Natural killer cell (primary cell): ENCODE data around the gene ZFP37. TPM values are rescaled to one million over a fixed set of nuclear protein-coding genes. Genes with fewer than 3 reads are reported as not detected.

Source experiments
- ATAC-seq, 3 donors: fragments of 150-1000 bp in 2 of 3; fragments of 200-7000 bp in 1 of 3; cut with Tn5 transposase; 1 replicate in 1 of 3; 2 replicates in 2 of 3; pipeline ENCODE4 v1.10.0; 2021; ENCODE audit warnings: mild to moderate bottlenecking in 2 of 3, moderate library complexity in 2 of 3
- DNase-seq, 2 donors: peaks; one replicate each; pipeline versions ENCODE4 v3.0.0 to v3.0.0-alpha.2; 2013 to 2021; ENCODE audit warnings: mixed read lengths in 1 of 2
- H3K27ac ChIP-seq: one replicate; pipeline ENCODE4 v1.5.1; 2013; ENCODE audit warnings: mild to moderate bottlenecking, low read length
- H3K27me3 ChIP-seq: one replicate; pipeline ENCODE4 v1.6.1; 2013; ENCODE audit warnings: low read length; ENCODE audit not compliant: control insufficient read depth, insufficient read depth
- H3K36me3 ChIP-seq: one replicate; pipeline ENCODE4 v1.6.1; 2013; ENCODE audit warnings: low read length; ENCODE audit not compliant: control insufficient read depth, insufficient read depth
- H3K4me1 ChIP-seq: one replicate; pipeline ENCODE4 v1.6.1; 2013; ENCODE audit warnings: low read length; ENCODE audit not compliant: control insufficient read depth, insufficient read depth
- H3K4me3 ChIP-seq: one replicate; pipeline ENCODE4 v1.5.1; 2013; ENCODE audit warnings: low read length
- H3K9me3 ChIP-seq: one replicate; pipeline ENCODE4 v1.6.1; 2013; ENCODE audit warnings: low read length; ENCODE audit not compliant: control insufficient read depth, insufficient read depth
- H3K27ac Mint-ChIP-seq, 2 donors: one replicate each; pipeline ENCODE4 v1.8.0; 2022; ENCODE audit warnings: mild to moderate bottlenecking in 2 of 2, mixed read lengths in 2 of 2, moderate library complexity in 1 of 2
- H3K27me3 Mint-ChIP-seq, 2 donors: one replicate each; pipeline ENCODE4 v1.8.0; 2022; ENCODE audit warnings: low read depth in 2 of 2, mixed read lengths in 2 of 2
- H3K36me3 Mint-ChIP-seq: one replicate; pipeline ENCODE4 v1.8.0; 2022; ENCODE audit warnings: mixed read lengths
- H3K4me1 Mint-ChIP-seq, 2 donors: one replicate each; pipeline ENCODE4 v1.8.0; 2022; ENCODE audit warnings: mixed read lengths in 2 of 2
- H3K4me3 Mint-ChIP-seq: one replicate; pipeline ENCODE4 v1.8.0; 2022; ENCODE audit warnings: mild to moderate bottlenecking, moderate library complexity, mixed read lengths
- H3K9me3 Mint-ChIP-seq, 2 donors: one replicate each; pipeline ENCODE4 v1.8.0; 2022; ENCODE audit warnings: mixed read lengths in 2 of 2
- CTCF ChIP-seq: fragments of 200-600 bp; IDR thresholded peaks from one replicate; pipeline ENCODE4 v1.8.0; 2022; ENCODE audit warnings: antibody characterized with exemption
- WGBS: methylation state at CpG from one replicate; pipeline ENCODE4 v1.1.7; 2013; ENCODE audit warnings: missing lambda C conversion rate; ENCODE audit not compliant: insufficient coverage; 5-methylcytosine and 5-hydroxymethylcytosine counted together
- intact Hi-C: fragments of 100-400 bp; cut with micrococcal nuclease; formaldehyde crosslinking; loops from one replicate; pipeline ENCODE4 v1.14.2; 2022
- total RNA-seq, 4 donors: library from RNA; stranded (reverse); fragments of 120-200 nt in 1 of 4; gene quantifications; one replicate each; pipeline versions ENCODE4 v1.2.3 to v1.2.4, GENCODE V29; 2013 to 2022

ZFP37 gene
- total RNA-seq, 3 donors from 2014 or later (not counting 1 experiment from before 2014, with no cell fraction given) = 0.89 to 1.7 (median 1.3) TPM

- Histone ChIP-seq H3K27ac (no peak overlapping the region), H3K4me3 (no peak overlapping the region), H3K4me1 (no peaks in the 10 kb centered on the region), H3K36me3 (no peaks in the 10 kb centered on the region), H3K9me3 (peaks cover 9% of the 10 kb centered on the region), H3K27me3 (peaks cover 6% of the 10 kb centered on the region)
- H3K27ac Mint-ChIP-seq = no peak overlapping the region
- peaks cover 6 to 15% of the 10 kb centered on the region in 2 donors for H3K9me3 Mint-ChIP-seq
- H3K4me1 Mint-ChIP-seq = peaks cover 0 to 7% of the 10 kb centered on the region in 2 donors
- peaks cover 27% of the 10 kb centered on the region for H3K36me3 Mint-ChIP-seq
- intact Hi-C loops = no loop called here
- WGBS = 45% methylated on average over 5 of the region's 9 CpGs
- DNase-seq = no peak
- peak overlapping the region; percentile 86 for H3K4me3 Mint-ChIP-seq
- peaks cover 14 to 23% of the 10 kb centered on the region in 2 donors for H3K27me3 Mint-ChIP-seq
- TF ChIP-seq CTCF = no peak
- ATAC-seq = no peak
These were observed 44.0 kb downstream of the ZFP37 start for GRCh38 chr9:113012492-113012891.

GRCh38 chr9:113011911-113012381, 44.6 kb downstream of the ZFP37 start, which contains the start of gene ZNF883:
Gene ZNF883 (minus strand): TSS chr9:113012192.
- 10% methylated on average over 25 of the region's 30 CpGs for WGBS
- H3K27me3 Mint-ChIP-seq = peaks cover 14 to 23% of the 10 kb centered on the region in 2 donors
- peaks cover 31% of the 10 kb centered on the region for H3K36me3 Mint-ChIP-seq
- H3K36me3 ChIP-seq = no peaks in the 10 kb centered on the region
- no peak for TF ChIP-seq CTCF
- peaks cover 6% of the 10 kb centered on the region for H3K27me3 ChIP-seq
- peak within 1 kb of the TSS in 1 of 2 donors; percentile 68 for H3K27ac Mint-ChIP-seq
- peak in 2 of 3 donors; percentile 36 to 56 for ATAC-seq
- H3K4me3 Mint-ChIP-seq = peak within 1 kb of the TSS; percentile 86
- H3K9me3 ChIP-seq = peaks cover 9% of the 10 kb centered on the region
- peaks cover 4 to 15% of the 10 kb centered on the region in 2 donors for H3K9me3 Mint-ChIP-seq
- DNase-seq = peak in 1 of 2 donors; percentile 51
- no peak within 1 kb of the TSS for H3K4me3 ChIP-seq
- H3K4me1 Mint-ChIP-seq = peaks cover 0 to 7% of the 10 kb centered on the region in 2 donors
- no peak within 1 kb of the TSS for H3K27ac ChIP-seq
- intact Hi-C loops = no loop called here
- H3K4me1 ChIP-seq = no peaks in the 10 kb centered on the region

- no peak for TF ChIP-seq CTCF
- Mint-ChIP-seq H3K36me3 (peaks cover 44% of the 10 kb centered on the region), H3K4me3 (no peak overlapping the region), H3K4me1 (no peaks in the 10 kb centered on the region), H3K27ac (no peak overlapping the region), H3K27me3 (peaks cover 0 to 4% of the 10 kb centered on the region in 2 donors), H3K9me3 (peaks cover 9 to 22% of the 10 kb centered on the region in 2 donors)
- ATAC-seq (no peak), DNase-seq (no peak)
- WGBS = 70% methylated on average over 1 of the region's 1 CpG
- Histone ChIP-seq H3K9me3 (no peaks in the 10 kb centered on the region), H3K27me3 (no peaks in the 10 kb centered on the region), H3K4me1 (no peaks in the 10 kb centered on the region), H3K36me3 (no peaks in the 10 kb centered on the region), H3K27ac (no peak overlapping the region), H3K4me3 (no peak overlapping the region)
- intact Hi-C loops = no loop called here
These were observed 50.7 kb downstream of the ZFP37 start for GRCh38 chr9:113005777-113006176.
